Tibial artery (tissue), 4 donors: Measurements from ENCODE around the gene MROH7.

ENCODE experiments used
- DNase-seq, 2 donors: peaks; one replicate each; pipeline ENCODE4 v3.0.0-alpha.2; 2019
- H3K27ac ChIP-seq, 2 donors: fragments of 200-600 bp; sonication (generic) in 1 of 2; 1 replicate in 1 of 2; 2 replicates in 1 of 2; pipeline ENCODE4 v1.5.1; 2018 to 2019; ENCODE audit warnings: mild to moderate bottlenecking in 1 of 2
- H3K27me3 ChIP-seq, 2 donors: fragments of 200-600 bp; sonication (generic) in 1 of 2; one replicate each; pipeline versions ENCODE4 v1.5.1 to v1.6.0; 2016 to 2019
- H3K36me3 ChIP-seq, 3 donors: fragments of 200-600 bp; sonication (generic) in 2 of 3; one replicate each; pipeline ENCODE4 v1.5.1; 2016 to 2019; ENCODE audit warnings: mild to moderate bottlenecking in 2 of 3
- H3K4me1 ChIP-seq, 4 donors: fragments of 200-600 bp; sonication (generic) in 2 of 4; 1 replicate in 3 of 4; 2 replicates in 1 of 4; pipeline ENCODE4 v1.5.1; 2016 to 2019
- H3K4me3 ChIP-seq, 2 donors: fragments of 200-600 bp; sonication (generic) in 1 of 2; 1 replicate in 1 of 2; 2 replicates in 1 of 2; pipeline ENCODE4 v1.5.1; 2018 to 2019; ENCODE audit warnings: mild to moderate bottlenecking in 2 of 2
- H3K9me3 ChIP-seq, 3 donors: fragments of 200-600 bp; sonication (generic) in 1 of 3; one replicate each; pipeline ENCODE4 v1.5.1; 2016 to 2019
- CTCF ChIP-seq, 2 experiments: fragments of 200-600 bp in 1 of 2; fragments of 450-650 bp in 1 of 2; IDR thresholded peaks; one replicate each; pipeline ENCODE4 v1.5.1; 2017 to 2019; ENCODE audit warnings: antibody characterized with exemption in 2 of 2, mild to moderate bottlenecking in 1 of 2, moderate library complexity in 1 of 2
- intact Hi-C: fragments of 100-400 bp; cut with DNase I; formaldehyde crosslinking; loops from one replicate; pipeline ENCODE4 v1.15.0; 2023; ENCODE audit warnings: low total_unique reads

MROH7 gene

GRCh38 chr1:54683453-54683852 lies 41.9 kb downstream of the MROH7 start:
- DNase-seq = no peak
- no peak for TF ChIP-seq CTCF (IDR thresholded peaks at IDR 0.05)
- H3K36me3 ChIP-seq = peaks cover 0 to 32% (median 3%) of the 10 kb centered on the region in 3 donors
- H3K27ac ChIP-seq = no peak overlapping the region
- no peak overlapping the region for H3K4me3 ChIP-seq
- no peaks in the 10 kb centered on the region for H3K9me3 ChIP-seq
- no peaks in the 10 kb centered on the region for H3K27me3 ChIP-seq
- no peaks in the 10 kb centered on the region for H3K4me1 ChIP-seq
- intact Hi-C loops = no loop called here

GRCh38 chr1:54685335-54685905 lies 43.8 kb downstream of the MROH7 start:
- DNase-seq = no peak
- no peaks in the 10 kb centered on the region for H3K4me1 ChIP-seq
- intact Hi-C loops = no loop called here
- H3K27me3 ChIP-seq = no peaks in the 10 kb centered on the region
- H3K36me3 ChIP-seq = peaks cover 0 to 22% (median 3%) of the 10 kb centered on the region in 3 donors
- no peak overlapping the region for H3K4me3 ChIP-seq
- H3K9me3 ChIP-seq = no peaks in the 10 kb centered on the region
- TF ChIP-seq CTCF (IDR thresholded peaks at IDR 0.05) = no peak
- no peak overlapping the region for H3K27ac ChIP-seq

- Histone ChIP-seq H3K36me3 (peaks cover 0 to 22% (median 3%) of the 10 kb centered on the region in 3 donors), H3K9me3 (no peaks in the 10 kb centered on the region), H3K4me1 (no peaks in the 10 kb centered on the region), H3K27me3 (no peaks in the 10 kb centered on the region), H3K27ac (no peak overlapping the region), H3K4me3 (no peak overlapping the region)
- no peak for DNase-seq
- TF ChIP-seq CTCF (IDR thresholded peaks at IDR 0.05) = no peak
- intact Hi-C loops = no loop called here
Measured at GRCh38 chr1:54686155-54686554, 44.6 kb downstream of the MROH7 start.

DNA sequence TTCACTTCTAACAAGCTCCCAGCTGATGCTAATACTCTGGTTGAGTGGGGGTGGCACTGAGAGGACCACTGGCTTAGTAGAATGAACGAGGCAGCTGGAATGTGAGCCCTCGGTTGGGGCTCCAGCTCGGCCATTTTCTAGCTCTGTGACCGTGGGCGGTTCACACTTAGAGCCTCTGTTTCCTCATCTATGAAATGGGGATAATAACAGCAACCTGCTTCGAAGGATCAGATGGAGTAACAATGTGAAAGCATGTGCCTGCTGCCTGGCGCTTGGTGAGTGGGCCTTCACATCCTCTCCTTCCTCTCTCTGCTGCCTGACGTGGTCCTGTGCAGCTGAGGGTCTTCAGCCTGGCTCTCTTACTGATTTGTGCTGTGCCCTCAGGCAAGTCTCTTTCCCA lies 53.2 kb downstream of the MROH7 start:
- intact Hi-C loops = no loop called here
- TF ChIP-seq CTCF (IDR thresholded peaks at IDR 0.05) = no peak
- Histone ChIP-seq H3K27ac (no peak overlapping the region), H3K4me3 (no peak overlapping the region), H3K4me1 (no peaks in the 10 kb centered on the region), H3K36me3 (peaks cover 8 to 35% (median 8%) of the 10 kb centered on the region in 3 donors), H3K27me3 (no peaks in the 10 kb centered on the region), H3K9me3 (no peaks in the 10 kb centered on the region)
- no peak for DNase-seq

DNA sequence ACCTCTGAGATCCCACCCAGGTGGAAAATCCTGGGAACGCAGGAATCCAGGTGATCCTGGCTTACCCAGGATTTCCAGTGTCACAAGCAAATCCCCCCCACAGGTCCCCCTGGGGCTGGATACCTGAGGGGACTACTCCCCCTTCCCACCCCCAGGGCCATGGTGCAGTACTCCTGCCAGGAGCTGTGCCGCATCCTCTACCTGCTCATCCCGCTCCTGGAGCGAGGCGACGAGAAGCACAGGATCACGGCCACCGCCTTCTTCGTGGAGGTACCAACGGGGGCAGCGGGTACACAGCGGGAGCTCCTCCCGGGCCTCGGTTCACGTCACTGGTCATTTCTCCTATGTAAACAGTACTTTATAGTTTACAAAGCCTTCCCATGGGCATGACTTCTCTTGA lies 53.6 kb downstream of the MROH7 start:
- Histone ChIP-seq H3K27ac (no peak overlapping the region), H3K4me3 (no peak overlapping the region), H3K4me1 (no peaks in the 10 kb centered on the region), H3K27me3 (no peaks in the 10 kb centered on the region), H3K9me3 (no peaks in the 10 kb centered on the region), H3K36me3 (peaks cover 8 to 39% (median 8%) of the 10 kb centered on the region in 3 donors)
- intact Hi-C loops = no loop called here
- TF ChIP-seq CTCF (IDR thresholded peaks at IDR 0.05) = no peak
- no peak for DNase-seq

DNA sequence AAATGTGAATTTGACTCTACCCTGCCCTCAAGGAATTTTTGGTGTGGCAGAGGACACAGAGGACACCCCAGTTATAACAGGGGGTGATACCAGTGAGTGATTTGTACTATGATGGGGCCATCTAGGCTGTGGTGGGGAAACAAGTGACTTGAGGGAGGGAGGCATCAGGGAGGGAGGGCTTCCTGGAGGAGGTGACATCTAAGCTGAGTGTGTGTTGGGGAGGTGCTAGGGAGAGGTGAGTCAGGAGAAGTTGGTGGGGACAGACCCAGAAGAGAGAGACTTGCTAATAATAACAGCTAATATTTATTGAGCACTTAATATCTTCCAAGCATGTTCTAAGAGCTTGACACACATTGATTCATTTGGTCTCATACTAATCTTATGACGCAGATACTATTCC lies 54.2 kb downstream of the MROH7 start:
- intact Hi-C loops = no loop called here
- no peak overlapping the region for H3K4me3 ChIP-seq
- no peaks in the 10 kb centered on the region for H3K4me1 ChIP-seq
- H3K27me3 ChIP-seq = no peaks in the 10 kb centered on the region
- H3K27ac ChIP-seq = no peak overlapping the region
- no peaks in the 10 kb centered on the region for H3K9me3 ChIP-seq
- peaks cover 8 to 45% (median 8%) of the 10 kb centered on the region in 3 donors for H3K36me3 ChIP-seq
- TF ChIP-seq CTCF (IDR thresholded peaks at IDR 0.05) = no peak
- no peak for DNase-seq
